Measurements from ENCODE around the gene EBI3. TPM values are rescaled to one million over a fixed set of nuclear protein-coding genes. Genes with fewer than 3 reads are reported as not detected.

The EBI3 gene
- total and polyA plus RNA-seq, 2 donors (not counting 1 experiment from before 2014, with no cell fraction given) = 11.9 to 15.6 TPM

DNA sequence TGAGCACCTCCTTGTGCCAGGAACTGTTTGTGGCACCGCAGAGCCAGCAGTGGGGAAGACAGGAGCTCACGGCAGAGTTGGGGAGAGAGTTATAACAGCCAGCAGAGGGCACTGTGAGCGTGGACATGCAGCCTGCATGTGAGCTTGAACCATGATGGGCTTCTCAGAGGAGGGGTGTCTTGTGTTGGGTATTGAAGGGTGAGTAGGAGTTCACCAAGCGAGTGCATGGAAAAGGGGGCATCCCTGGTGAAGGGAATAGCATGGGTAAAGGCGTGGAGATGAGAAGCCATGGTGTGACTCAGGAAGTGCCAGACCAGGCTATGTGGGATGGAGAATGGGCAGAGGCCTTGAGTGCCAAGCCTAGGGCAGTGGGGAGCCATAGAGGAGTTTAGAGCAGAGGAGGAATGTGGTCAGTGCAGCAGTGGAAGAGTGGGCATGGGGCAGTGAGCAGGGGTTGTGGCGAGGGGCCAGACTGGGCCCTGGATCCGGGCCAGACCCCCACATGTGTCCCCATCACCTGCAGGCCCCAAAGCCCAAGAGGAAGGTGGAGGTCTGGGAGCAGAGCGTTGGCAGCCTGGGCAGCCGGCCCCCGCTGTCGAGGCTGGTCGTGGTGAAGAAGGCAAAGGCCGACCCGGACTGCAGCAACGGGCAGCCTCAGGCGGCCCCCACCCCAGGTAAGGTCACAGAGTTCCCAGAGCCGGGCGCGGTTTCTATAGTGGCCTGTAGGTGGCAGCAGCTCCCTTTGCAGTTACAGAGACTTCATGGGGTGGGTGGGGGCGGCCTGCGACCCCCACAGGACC lies 38.0 kb downstream of the EBI3 start:
- Histone ChIP-seq H3K4me2 (replicated peaks; ENCODE audit: low read depth, low read length, poor library complexity, severe bottlenecking) (no peak overlapping the region), H3K9ac (ENCODE audit: low read length) (no peak overlapping the region), H3K36me3 (replicated peaks in 1 of 2; ENCODE audit: control extremely low read depth in 1 of 2, control insufficient read depth in 1 of 2, extremely low read depth in 1 of 2, insufficient read depth in 2 of 2, low read length in 1 of 2) (peaks cover 0 to 60% of the 10 kb centered on the region in 2 experiments), H3K4me1 (ENCODE audit: control insufficient read depth in 2 of 2, insufficient read depth in 2 of 2, low read length in 2 of 2) (peaks cover 0 to 11% of the 10 kb centered on the region in 2 donors), H2AFZ (ENCODE audit: insufficient read depth, low read depth, low read length, poor library complexity, severe bottlenecking) (no peak overlapping the region), H3K79me2 (ENCODE audit: control insufficient read depth, insufficient read depth, low read length) (no peaks in the 10 kb centered on the region), H3K4me3 (ENCODE audit: control extremely low read depth in 1 of 5, extremely low read depth in 1 of 5, insufficient read depth in 1 of 5, low read depth in 2 of 5, low read length in 4 of 5) (no peak overlapping the region), H3K27ac (ENCODE audit: low read length in 2 of 2) (no peak overlapping the region), H4K20me1 (ENCODE audit: control insufficient read depth, insufficient read depth, low read length, poor library complexity, severe bottlenecking) (peaks cover 9% of the 10 kb centered on the region), H3K27me3 (replicated peaks in 1 of 4; ENCODE audit: control extremely low read depth in 1 of 4, control insufficient read depth in 3 of 4, insufficient read depth in 4 of 4, low read length in 3 of 4) (no peaks in the 10 kb centered on the region), H3K9me3 (ENCODE audit: control extremely low read depth in 1 of 3, control insufficient read depth in 2 of 3, insufficient read depth in 1 of 3, low read length in 2 of 3) (peaks cover 0 to under 1% (median 0%) of the 10 kb centered on the region in 3 donors)
- Mint-ChIP-seq H3K27ac (peak overlapping the region; percentile 37), H3K27me3 (no peaks in the 10 kb centered on the region), H3K4me1 (peaks cover 12% of the 10 kb centered on the region), H3K4me3 (no peak overlapping the region), H3K9me3 (ENCODE audit: insufficient read depth) (no peaks in the 10 kb centered on the region)
- ChIA-PET POLR2A (interaction anchor here (1.2 kb wide), 1 partner anchor 133 kb away, joined by 3 read pairs; the partner anchor contains the start of gene SH3GL1), CTCF (interaction anchor here (0.7 to 8.1 kb wide), 17 partner anchors 9 to 369 kb away, joined by 3 to 89 read pairs (median 4); partner anchors contain the start of genes CHAF1A, HDGFL2, MPND and SH3GL1)
- DNase-seq = peak; percentile 70
- TF ChIP-seq EZH2 (IDR thresholded peaks at IDR 0.05; ENCODE audit: borderline replicate concordance, insufficient read depth, low read depth, low read length, poor library complexity, severe bottlenecking) = no peak
- TF ChIP-seq, protein P1, sequence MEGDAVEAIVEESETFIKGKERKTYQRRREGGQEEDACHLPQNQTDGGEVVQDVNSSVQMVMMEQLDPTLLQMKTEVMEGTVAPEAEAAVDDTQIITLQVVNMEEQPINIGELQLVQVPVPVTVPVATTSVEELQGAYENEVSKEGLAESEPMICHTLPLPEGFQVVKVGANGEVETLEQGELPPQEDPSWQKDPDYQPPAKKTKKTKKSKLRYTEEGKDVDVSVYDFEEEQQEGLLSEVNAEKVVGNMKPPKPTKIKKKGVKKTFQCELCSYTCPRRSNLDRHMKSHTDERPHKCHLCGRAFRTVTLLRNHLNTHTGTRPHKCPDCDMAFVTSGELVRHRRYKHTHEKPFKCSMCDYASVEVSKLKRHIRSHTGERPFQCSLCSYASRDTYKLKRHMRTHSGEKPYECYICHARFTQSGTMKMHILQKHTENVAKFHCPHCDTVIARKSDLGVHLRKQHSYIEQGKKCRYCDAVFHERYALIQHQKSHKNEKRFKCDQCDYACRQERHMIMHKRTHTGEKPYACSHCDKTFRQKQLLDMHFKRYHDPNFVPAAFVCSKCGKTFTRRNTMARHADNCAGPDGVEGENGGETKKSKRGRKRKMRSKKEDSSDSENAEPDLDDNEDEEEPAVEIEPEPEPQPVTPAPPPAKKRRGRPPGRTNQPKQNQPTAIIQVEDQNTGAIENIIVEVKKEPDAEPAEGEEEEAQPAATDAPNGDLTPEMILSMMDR (IDR thresholded peaks at IDR 0.05) = peak; percentile 84
- WGBS (ENCODE audit: insufficient coverage) = 68% methylated on average over 16 of the region's 21 CpGs
- intact Hi-C loops (cut with micrococcal nuclease) = loop anchor here (1.0 kb wide), 2 partner anchors 85 to 135 kb away; partner anchors contain the start of gene CHAF1A
- ATAC-seq (ENCODE audit: low read depth) = peak; percentile 79
